ENCODE data around the gene C1QTNF12.
A peak's percentile ranks its signal among the peaks of the same experiment; 100 is the strongest.

The C1QTNF12 gene

GRCh38 chr1:1246577-1247340 lies at the start of gene C1QTNF12:
TSS of gene C1QTNF12 (minus strand) at chr1:1246722. CDS start at chr1:1246690, 32 bp downstream.
- no peak for DNase-seq

GRCh38 chr1:1295154-1295923 lies 48.8 kb upstream of the C1QTNF12 start:
- no peak for DNase-seq

GRCh38 chr1:1294250-1294890 lies 47.8 kb upstream of the C1QTNF12 start:
- DNase-seq = no peak

DNA sequence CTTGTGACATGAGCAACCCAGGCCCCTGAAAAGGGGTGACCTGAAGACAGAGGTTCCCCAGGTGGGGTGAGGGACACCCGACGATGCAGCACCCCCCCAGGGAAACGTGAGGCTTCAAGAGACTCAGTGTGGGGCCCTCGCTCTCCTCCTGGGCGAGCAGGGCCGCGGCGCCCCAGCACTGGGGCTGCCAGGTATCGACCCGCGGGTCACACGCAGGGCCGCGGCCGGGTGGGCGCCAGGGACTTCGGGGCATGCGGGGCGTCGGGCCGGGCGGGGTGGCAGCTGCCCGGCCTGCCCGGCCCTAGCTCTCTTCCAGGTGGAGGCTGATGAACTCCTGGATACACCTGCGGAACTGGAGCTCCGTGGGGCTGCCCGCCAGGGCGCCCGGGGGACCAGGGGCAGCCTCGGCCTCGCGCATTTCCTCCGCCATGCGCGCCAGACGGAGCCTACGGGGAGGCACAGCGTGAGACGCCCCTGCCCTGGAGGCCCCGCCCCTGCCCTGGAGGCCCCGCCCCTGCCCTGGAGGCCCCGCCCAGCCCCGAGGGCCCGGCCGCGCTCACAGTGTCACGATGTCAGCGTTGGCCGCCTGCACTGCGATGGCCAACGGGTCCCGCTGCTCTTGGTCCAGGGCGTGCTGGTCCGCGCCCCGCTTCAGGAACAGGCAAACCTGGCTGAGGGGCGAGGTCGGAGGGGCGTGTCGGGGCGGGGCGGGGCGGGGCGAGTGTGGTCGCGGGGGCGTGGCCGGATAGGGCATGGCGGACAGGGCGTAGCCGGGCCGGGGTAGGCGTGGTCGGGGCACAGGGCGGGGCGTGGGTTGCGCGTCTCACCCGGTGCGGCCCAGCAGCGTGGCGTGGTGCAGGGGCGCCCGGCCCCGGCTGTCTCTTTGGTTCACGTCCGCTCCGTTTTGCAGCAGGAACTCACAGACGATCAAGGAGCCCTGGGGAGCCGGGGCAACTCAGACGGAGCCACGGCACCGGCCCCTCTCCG lies 47.0 kb upstream of the C1QTNF12 start:
- no peak for DNase-seq

- no peak for DNase-seq
These were observed 46.3 kb upstream of the C1QTNF12 start for GRCh38 chr1:1292851-1293250.

DNA sequence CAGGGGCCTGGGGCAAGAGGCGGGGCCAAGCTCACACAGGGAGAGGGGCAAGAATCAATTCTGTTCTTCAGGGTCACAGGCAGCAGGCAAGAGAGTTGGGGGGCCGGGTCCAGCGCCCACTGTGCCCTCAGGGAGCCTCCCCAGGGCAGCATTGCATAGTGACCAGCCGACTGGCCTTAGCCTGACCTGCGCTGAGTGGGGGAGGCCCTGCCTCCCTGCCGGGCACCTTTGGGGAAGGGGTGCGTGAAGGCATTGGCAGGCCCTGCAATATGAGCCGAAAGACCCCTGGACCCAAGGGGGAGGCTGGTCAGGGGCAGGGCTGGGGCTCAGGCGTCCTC lies 45.9 kb upstream of the C1QTNF12 start:
- DNase-seq = no peak

GRCh38 chr1:1291548-1292441 lies 45.3 kb upstream of the C1QTNF12 start:
- peak in 1 of 2 experiments; percentile 36 for DNase-seq

DNA sequence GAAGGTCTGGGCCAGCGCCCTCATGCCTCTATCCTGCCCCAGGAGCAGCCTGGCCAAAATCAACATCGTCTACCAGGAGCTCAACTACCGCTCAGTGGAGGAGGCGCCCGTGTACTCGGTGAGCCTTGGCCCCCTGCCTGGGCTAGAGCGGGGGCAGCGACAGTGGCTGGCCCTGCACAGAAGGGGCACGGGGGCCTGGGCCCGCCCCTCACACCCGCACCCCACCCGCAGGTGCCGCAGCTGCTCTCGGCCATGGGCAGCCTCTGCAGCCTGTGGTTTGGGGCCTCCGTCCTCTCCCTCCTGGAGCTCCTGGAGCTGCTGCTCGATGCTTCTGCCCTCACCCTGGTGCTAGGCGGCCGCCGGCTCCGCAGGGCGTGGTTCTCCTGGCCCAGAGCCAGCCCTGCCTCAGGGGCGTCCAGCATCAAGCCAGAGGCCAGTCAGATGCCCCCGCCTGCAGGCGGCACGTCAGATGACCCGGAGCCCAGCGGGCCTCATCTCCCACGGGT lies 44.6 kb upstream of the C1QTNF12 start:
- no peak for DNase-seq

DNA sequence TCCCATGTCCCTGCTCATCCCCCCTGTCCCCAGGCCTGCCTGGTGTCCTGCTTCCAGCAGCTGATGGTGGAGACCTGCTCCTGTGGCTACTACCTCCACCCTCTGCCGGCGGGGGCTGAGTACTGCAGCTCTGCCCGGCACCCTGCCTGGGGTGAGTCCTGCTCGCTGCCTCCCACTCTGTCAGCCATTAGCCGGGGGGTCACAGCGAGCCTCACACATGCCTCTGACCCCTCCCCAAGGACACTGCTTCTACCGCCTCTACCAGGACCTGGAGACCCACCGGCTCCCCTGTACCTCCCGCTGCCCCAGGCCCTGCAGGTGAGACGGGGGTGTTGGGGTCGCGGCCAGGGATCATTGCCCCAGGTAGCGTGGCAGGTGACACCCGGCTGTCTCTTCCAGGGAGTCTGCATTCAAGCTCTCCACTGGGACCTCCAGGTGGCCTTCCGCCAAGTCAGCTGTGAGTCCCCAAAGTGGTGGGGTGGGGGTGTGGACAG lies 43.8 kb upstream of the C1QTNF12 start:
- peak in 1 of 2 experiments; percentile 29 for DNase-seq

GRCh38 chr1:1287288-1288110 lies 41.0 kb upstream of the C1QTNF12 start:
- DNase-seq = no peak

GRCh38 chr1:1286313-1287261 lies 40.1 kb upstream of the C1QTNF12 start:
- no peak for DNase-seq

DNA sequence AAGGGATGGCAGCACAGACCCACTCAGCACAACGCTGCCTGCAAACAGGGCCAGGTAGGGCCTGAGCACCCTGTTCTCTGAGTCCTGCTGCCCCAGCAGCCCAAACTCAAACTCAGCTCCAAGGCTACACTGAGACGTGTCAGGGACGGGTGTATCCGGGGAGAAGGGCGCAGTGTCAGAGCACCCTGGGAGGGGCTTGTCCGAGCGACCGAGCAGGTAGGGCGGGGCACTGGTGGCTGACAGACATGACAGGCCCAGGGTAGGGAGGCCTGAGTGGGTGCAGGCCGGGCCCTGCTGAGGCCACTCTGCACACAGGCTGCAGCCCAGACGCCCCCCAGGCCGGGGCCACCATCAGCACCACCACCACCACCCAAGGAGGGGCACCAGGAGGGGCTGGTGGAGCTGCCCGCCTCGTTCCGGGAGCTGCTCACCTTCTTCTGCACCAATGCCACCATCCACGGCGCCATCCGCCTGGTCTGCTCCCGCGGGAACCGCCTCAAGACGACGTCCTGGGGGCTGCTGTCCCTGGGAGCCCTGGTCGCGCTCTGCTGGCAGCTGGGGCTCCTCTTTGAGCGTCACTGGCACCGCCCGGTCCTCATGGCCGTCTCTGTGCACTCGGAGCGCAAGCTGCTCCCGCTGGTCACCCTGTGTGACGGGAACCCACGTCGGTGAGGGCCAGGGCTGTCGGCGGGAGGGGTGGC lies 39.2 kb upstream of the C1QTNF12 start:
- no peak for DNase-seq

GRCh38 chr1:1285102-1285571 lies 38.6 kb upstream of the C1QTNF12 start:
- no peak for DNase-seq

DNA sequence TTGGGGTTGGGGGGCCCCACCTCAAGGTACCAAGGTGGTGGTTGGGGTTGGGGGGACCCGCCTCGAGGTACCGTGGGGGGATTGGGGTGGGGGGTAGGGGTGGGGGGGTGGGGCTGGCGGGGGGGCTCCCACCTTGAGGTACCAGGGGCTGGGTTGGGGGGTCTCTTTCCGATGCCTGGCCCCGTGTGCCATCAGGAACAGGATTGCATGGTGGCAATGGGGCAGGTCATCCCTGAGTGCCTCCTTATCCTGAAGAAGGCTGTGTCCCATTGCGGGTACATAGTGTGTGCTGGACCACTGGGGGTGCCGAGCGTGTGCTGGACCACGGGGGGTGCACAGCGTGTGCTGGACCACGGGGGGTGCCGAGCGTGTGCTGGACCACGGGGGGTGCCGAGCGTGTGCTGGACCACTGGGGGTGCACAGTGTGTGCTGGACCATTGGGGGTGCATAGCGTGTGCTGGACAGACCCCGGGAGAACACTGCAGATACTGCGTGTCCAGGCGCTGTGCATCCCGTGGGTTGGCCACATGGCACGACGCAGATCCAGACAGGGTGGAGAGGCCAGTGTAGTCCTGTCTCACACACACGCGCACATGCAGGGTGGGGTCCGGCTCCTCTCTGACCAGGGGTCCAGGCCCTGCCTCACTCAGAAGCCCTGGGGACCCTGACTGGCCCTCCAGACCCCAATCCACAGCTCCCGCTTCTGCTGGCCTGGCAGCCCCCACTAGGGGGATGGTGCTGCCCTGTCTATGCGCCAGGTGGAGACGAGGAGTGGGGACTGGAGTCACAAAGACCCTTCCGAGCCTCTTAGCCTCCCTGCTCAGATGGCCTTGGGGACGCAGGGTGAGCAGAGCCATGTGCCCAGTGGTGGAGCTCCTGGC lies 37.9 kb upstream of the C1QTNF12 start:
- DNase-seq = no peak

- DNase-seq = no peak
These were observed 37.3 kb upstream of the C1QTNF12 start for GRCh38 chr1:1283821-1284220.

GRCh38 chr1:1282998-1283397 lies 36.5 kb upstream of the C1QTNF12 start:
- no peak for DNase-seq

All from SW 1271 (cell line).